ENCODE data around the gene HAUS7.

HAUS7 gene

DNA sequence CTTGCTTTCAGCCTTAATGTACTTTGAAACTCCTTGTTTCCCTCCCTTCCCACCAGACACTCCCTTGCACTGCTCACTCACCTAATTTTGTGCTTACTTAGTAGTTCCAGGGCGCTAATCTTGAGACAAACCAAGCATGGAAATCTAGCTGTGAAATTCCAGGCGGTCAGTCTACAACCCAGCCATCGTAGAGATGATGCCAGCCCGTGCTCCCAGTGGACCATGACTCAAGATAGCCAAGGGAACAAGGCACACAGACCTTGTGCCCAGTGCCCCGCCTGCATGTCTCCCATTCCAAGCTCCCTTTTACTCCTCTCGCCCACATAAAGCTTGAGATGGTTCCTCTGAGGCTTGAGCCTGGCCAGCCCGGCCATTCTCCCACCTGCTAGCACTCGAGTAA lies 35.6 kb downstream of the HAUS7 start:
- TF ChIP-seq, protein P1, sequence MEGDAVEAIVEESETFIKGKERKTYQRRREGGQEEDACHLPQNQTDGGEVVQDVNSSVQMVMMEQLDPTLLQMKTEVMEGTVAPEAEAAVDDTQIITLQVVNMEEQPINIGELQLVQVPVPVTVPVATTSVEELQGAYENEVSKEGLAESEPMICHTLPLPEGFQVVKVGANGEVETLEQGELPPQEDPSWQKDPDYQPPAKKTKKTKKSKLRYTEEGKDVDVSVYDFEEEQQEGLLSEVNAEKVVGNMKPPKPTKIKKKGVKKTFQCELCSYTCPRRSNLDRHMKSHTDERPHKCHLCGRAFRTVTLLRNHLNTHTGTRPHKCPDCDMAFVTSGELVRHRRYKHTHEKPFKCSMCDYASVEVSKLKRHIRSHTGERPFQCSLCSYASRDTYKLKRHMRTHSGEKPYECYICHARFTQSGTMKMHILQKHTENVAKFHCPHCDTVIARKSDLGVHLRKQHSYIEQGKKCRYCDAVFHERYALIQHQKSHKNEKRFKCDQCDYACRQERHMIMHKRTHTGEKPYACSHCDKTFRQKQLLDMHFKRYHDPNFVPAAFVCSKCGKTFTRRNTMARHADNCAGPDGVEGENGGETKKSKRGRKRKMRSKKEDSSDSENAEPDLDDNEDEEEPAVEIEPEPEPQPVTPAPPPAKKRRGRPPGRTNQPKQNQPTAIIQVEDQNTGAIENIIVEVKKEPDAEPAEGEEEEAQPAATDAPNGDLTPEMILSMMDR (IDR thresholded peaks at IDR 0.05; ENCODE audit: borderline replicate concordance, control extremely low read depth, extremely low read depth, insufficient read depth, missing control alignments): no peak
- in situ Hi-C loops (cut with MboI; ENCODE audit: low sequenced_read_pairs, unreplicated experiment): no loop called here
- no peak for DNase-seq (ENCODE audit: low spot score)

DNA sequence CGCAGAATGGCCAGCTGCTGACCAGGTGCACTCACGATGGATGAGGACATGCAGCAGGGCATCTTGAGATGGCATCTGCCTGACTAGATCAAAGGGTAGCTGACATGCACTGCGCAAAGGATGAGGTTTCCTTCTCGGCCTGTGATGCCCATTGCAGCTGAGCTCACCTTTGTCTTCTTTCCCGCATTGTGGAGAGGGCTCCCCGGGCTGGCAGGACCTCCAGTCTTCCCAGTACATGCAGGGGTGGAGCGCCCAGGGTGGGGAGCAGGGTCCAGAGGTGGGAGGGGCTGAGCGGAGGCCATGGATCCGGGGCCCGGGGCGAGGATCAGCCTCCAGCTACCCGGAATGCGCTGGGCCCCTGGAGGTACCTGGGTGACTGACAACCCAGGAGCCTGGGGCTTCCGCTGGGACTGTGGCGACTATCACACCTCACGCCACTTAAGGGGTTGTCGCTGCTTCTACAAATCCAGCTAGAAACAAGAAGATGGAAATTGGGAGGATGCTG lies 36.5 kb downstream of the HAUS7 start:
- no peak for DNase-seq (ENCODE audit: low spot score)
- in situ Hi-C loops (cut with MboI; ENCODE audit: low sequenced_read_pairs, unreplicated experiment): no loop called here
- TF ChIP-seq, protein P1 (IDR thresholded peaks at IDR 0.05; ENCODE audit: borderline replicate concordance, control extremely low read depth, extremely low read depth, insufficient read depth, missing control alignments): no peak

DNA sequence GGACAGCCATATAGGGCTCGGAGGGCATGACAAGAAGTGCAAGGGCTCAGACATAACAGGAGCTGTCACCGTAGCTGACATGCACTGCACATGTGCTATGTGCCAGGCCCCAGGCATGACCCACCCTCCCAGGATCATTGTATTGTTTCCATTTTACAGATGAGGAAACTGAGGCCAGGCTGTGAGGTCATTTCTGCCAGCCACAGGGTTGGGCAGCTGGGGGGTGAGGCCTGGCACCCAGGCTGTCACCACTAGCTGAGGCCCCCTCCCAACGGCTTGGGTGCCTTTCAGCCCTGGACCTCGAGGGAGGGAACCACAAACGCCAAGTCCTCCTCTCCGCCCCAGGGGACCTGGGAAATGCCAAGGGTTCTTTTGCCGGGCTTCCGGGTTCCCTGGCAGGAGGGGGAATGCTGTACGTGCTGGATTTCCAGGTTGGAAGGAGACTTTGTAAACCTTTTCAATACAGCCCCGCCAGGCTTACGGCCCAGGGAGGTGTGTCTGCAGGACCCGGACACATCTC lies 37.2 kb downstream of the HAUS7 start:
- in situ Hi-C loops (cut with MboI; ENCODE audit: low sequenced_read_pairs, unreplicated experiment): no loop called here
- TF ChIP-seq, protein P1 (IDR thresholded peaks at IDR 0.05; ENCODE audit: borderline replicate concordance, control extremely low read depth, extremely low read depth, insufficient read depth, missing control alignments): no peak
- DNase-seq (ENCODE audit: low spot score): no peak

DNA sequence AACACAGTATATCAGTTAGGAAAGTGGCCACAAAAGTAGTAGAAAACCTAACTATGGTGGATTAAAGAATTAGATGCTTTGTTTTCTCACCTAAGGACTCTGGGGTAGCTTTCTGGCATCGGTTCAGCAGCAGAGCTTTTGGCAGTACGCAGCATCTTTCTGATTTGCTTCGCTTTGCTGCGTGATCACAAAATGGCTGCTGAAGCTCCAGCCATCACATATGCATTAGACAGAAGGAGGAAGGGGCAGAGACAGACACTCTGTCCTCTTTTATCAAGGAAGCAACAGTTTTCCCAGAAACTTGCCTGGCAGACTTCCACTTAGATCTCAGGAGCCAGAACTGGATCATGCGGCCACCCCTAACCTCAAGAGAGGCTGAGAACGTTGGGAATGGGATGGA lies 39.6 kb downstream of the HAUS7 start:
- in situ Hi-C loops (cut with MboI; ENCODE audit: low sequenced_read_pairs, unreplicated experiment): no loop called here
- no peak for DNase-seq (ENCODE audit: low spot score)
- TF ChIP-seq, protein P1 (IDR thresholded peaks at IDR 0.05; ENCODE audit: borderline replicate concordance, control extremely low read depth, extremely low read depth, insufficient read depth, missing control alignments): no peak

DNA sequence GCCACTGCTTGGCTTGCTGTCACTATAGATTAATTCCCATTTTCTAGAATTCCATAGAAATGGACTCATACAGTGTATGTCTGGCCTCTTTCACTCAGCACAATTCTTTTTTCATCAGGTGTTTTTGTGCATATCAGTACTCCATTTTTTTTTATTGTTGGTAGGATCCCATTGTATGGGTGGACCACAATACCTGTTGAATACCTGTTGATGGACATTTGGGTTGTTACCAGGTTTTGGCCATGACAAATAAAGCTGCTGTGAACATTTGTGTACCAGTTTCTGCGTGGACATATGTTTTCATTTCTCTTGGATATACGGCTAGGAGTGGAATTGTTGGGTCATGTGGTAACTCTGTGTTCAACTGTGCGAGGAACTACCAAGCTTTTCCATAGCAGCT lies 44.2 kb downstream of the HAUS7 start:
- TF ChIP-seq, protein P1 (IDR thresholded peaks at IDR 0.05; ENCODE audit: borderline replicate concordance, control extremely low read depth, extremely low read depth, insufficient read depth, missing control alignments): no peak
- in situ Hi-C loops (cut with MboI; ENCODE audit: low sequenced_read_pairs, unreplicated experiment): no loop called here
- DNase-seq (ENCODE audit: low spot score): no peak

DNA sequence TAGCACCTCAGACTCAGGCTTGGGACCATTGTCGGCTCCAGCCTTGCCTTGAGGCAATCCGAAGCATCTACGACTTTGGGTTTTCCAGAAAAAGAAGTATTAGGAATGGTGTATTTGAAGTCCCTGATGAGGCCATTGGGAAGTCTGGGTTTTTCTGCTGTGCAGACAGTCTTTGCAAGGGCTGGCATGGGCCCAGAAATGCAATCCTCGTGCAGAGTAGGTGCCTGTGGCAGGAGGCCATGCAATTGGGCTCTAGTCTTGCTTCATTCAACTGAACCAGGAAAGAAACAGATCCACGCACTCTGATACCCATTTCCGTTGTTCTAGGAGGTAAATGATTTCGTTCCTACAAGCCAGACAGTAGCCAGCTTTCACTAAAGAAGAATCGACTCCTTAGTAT lies 46.7 kb downstream of the HAUS7 start:
- in situ Hi-C loops (cut with MboI; ENCODE audit: low sequenced_read_pairs, unreplicated experiment): no loop called here

More for the DNA sequence above, 46.7 kb downstream of the HAUS7 start:
- no peak for DNase-seq (ENCODE audit: low spot score)
- TF ChIP-seq, protein P1 (IDR thresholded peaks at IDR 0.05; ENCODE audit: borderline replicate concordance, control extremely low read depth, extremely low read depth, insufficient read depth, missing control alignments): no peak

Measured in GM13976 (cell line).